GM23248 (cell line): ENCODE results near the gene STUM.

Source experiments
- EZH2 ChIP-seq: fragments of 200-600 bp; sonication (generic); IDR thresholded peaks from 2 replicates; pipeline ENCODE4 v1.6.1; 2018; ENCODE audit warnings: antibody characterized with exemption, mild to moderate bottlenecking; ENCODE audit not compliant: insufficient read depth, poor library complexity, severe bottlenecking
- EZH2phosphoT487 ChIP-seq: fragments of 200-600 bp; sonication (generic); IDR thresholded peaks from 2 replicates; pipeline ENCODE4 v1.6.1; 2018; ENCODE audit warnings: antibody characterized with exemption, moderate library complexity, mild to moderate bottlenecking, low read depth; ENCODE audit not compliant: insufficient read depth

- no peak for TF ChIP-seq EZH2
- no peak for TF ChIP-seq EZH2phosphoT487
Measured at GRCh38 chr1:226603022-226603857, 54.7 kb downstream of the STUM start.
